ENCODE results near the gene STRN3. TPM values are rescaled to one million over a fixed set of nuclear protein-coding genes. Genes with fewer than 3 reads are reported as not detected.
"Not testable (repeated sequence)": the region's sequence is repeated elsewhere in the genome, so short reads cannot be mapped to it uniquely, and the experiment has no call there.

The STRN3 gene
- total RNA-seq, 1 experiment from 2014 or later = 52.1 TPM

DNA sequence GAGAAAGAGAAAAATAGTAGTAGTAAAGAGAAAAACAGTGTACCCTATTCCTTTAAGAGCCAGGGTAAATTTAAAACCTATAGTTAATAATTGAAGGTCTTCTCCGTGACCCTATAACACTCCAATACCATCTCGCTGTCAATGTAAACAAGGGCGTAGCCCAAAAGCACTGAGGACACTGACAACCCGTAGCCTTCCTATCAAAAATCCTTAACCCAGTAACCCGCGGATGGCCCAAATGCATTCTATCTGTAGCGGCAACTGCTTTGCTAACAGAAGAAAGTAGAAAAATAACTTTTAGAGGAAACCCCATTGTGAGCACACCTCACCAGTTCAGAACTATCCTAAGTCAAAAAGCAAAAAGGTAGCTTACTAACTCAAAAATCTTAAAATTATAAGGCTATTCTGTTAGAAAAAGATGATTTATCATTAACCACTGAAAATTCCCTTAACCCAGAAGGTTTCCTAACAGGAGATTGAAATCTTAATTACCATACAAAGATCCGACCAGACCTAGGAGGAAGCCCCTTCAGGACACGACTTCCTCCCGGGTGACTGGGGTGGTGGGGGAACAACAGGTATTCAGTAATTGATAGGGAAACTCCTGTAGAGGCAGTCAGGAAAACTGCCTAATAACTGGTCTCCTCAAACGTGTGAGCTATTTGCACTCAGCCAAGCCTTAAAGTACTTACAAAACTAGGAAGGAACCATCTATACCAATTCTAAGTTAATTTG, 58.6 kb downstream of the STRN3 start:
- not testable (repeated sequence) for H2BK5ac ChIP-seq (ENCODE audit: insufficient read length, low read length); H2BK12ac ChIP-seq (ENCODE audit: insufficient read length, low read depth, low read length); H2BK20ac ChIP-seq (ENCODE audit: low read depth, low read length, poor library complexity, severe bottlenecking); H3K9ac ChIP-seq (ENCODE audit: extremely low read depth, insufficient read length, low read length); H4K91ac ChIP-seq (ENCODE audit: insufficient read length, low read depth, low read length); H2BK120ac ChIP-seq (ENCODE audit: low read depth, low read length, poor library complexity, severe bottlenecking); H3K4me2 ChIP-seq (ENCODE audit: insufficient read depth, insufficient read length, low read length); H3K27ac ChIP-seq (ENCODE audit: insufficient read length, low read depth, low read length); H3K23me2 ChIP-seq (ENCODE audit: insufficient read length, low read depth, low read length, poor library complexity, severe bottlenecking); H3K18ac ChIP-seq (ENCODE audit: insufficient read length, low read depth, low read length); H3K14ac ChIP-seq (ENCODE audit: insufficient read depth, low read length); H2AK5ac ChIP-seq (ENCODE audit: insufficient read length, low read length); H2BK15ac ChIP-seq (ENCODE audit: low read depth, low read length); H3K4me3 Mint-ChIP-seq; H3T11ph ChIP-seq (ENCODE audit: low read length); H3K56ac ChIP-seq (ENCODE audit: insufficient read length, low read depth, low read length); H3K27me3 Mint-ChIP-seq (ENCODE audit: low read depth); H3K27me3 ChIP-seq (ENCODE audit: insufficient read depth, low read length); H2AFZ ChIP-seq (ENCODE audit: low read length); H4K8ac ChIP-seq (replicated peaks; ENCODE audit: insufficient read length, low read depth, low read length); H4K20me1 ChIP-seq (ENCODE audit: control insufficient read depth, insufficient read depth, insufficient read length); H3K4ac ChIP-seq (ENCODE audit: low read depth, low read length); DNase-seq; H3K4me1 ChIP-seq (ENCODE audit: insufficient read depth, low read length); H4K5ac ChIP-seq (ENCODE audit: insufficient read length, low read depth, low read length); H3K23ac ChIP-seq (ENCODE audit: insufficient read length, low read depth, low read length)
- peaks cover 38 to 50% of the 10 kb centered on the region in 2 experiments for H3K4me1 Mint-ChIP-seq
- peaks cover 16% of the 10 kb centered on the region; the same call in 1 of the 2 replicates for H3K79me2 ChIP-seq (ENCODE audit: insufficient read depth, low read length)
- H3K36me3 Mint-ChIP-seq (ENCODE audit: insufficient read depth in 1 of 3, low read depth in 3 of 3) = peaks cover 18 to 34% (median 19%) of the 10 kb centered on the region in 3 experiments
- peaks cover 13 to 16% of the 10 kb centered on the region in 2 experiments for H3K9me3 Mint-ChIP-seq
- WGBS (ENCODE audit: extremely low coverage, insufficient read length, low lambda C conversion rate) = no CpG with 5 or more reads among the region's 11 CpGs
- peak overlapping the region in 1 of 3 experiments; percentile 57; a peak in 1 of 7 replicates for H3K27ac Mint-ChIP-seq
- peaks cover 19% of the 10 kb centered on the region for H3K79me1 ChIP-seq (ENCODE audit: insufficient read depth, low read depth, low read length, poor library complexity, severe bottlenecking)
- peaks cover 12% of the 10 kb centered on the region for H3K9me3 ChIP-seq (ENCODE audit: control insufficient read depth, low read depth, low read length)

All from H9 (cell line).